HUES48 (cell line): ENCODE results near the gene PEAK3.

ENCODE experiments used
- H3K27ac ChIP-seq: one replicate; pipeline ENCODE4 v1.7.0; 2013; ENCODE audit warnings: low read depth, low read length, inconsistent platforms
- H3K27me3 ChIP-seq: 2 replicates; pipeline ENCODE4 v1.6.1; 2013; ENCODE audit warnings: mild to moderate bottlenecking, low read length; ENCODE audit not compliant: control insufficient read depth, insufficient read depth
- H3K36me3 ChIP-seq: 2 replicates; pipeline ENCODE4 v1.6.1; 2013; ENCODE audit warnings: low read length; ENCODE audit not compliant: control insufficient read depth, insufficient read depth
- H3K4me1 ChIP-seq: 2 replicates; pipeline ENCODE4 v1.6.1; 2013; ENCODE audit warnings: mild to moderate bottlenecking, low read length; ENCODE audit not compliant: control insufficient read depth, insufficient read depth
- H3K4me3 ChIP-seq: 2 replicates; pipeline ENCODE4 v1.5.1; 2013; ENCODE audit warnings: mild to moderate bottlenecking, low read depth, low read length
- H3K9ac ChIP-seq: 2 replicates; pipeline ENCODE4 v1.6.1; 2013; ENCODE audit warnings: mild to moderate bottlenecking, low read depth, low read length, moderate library complexity
- H3K9me3 ChIP-seq: 2 replicates; pipeline ENCODE4 v1.6.1; 2013; ENCODE audit warnings: low read length; ENCODE audit not compliant: control insufficient read depth, insufficient read depth

Gene PEAK3

GRCh38 chr19:2237869-2238153, 44.2 kb downstream of the PEAK3 start:
- peak overlapping the region; percentile 11 for H3K27ac ChIP-seq
- H3K36me3 ChIP-seq: peaks cover 37% of the 10 kb centered on the region
- no peaks in the 10 kb centered on the region for H3K9me3 ChIP-seq
- H3K4me3 ChIP-seq: peak overlapping the region; percentile 94
- H3K4me1 ChIP-seq: peaks cover 35% of the 10 kb centered on the region
- no peaks in the 10 kb centered on the region for H3K27me3 ChIP-seq
- H3K9ac ChIP-seq: no peak overlapping the region

GRCh38 chr19:2237051-2237868, 44.7 kb downstream of the PEAK3 start:
- H3K27me3 ChIP-seq: no peaks in the 10 kb centered on the region
- H3K4me3 ChIP-seq: peak overlapping the region; percentile 94
- peaks cover 35% of the 10 kb centered on the region for H3K4me1 ChIP-seq
- H3K36me3 ChIP-seq: peaks cover 38% of the 10 kb centered on the region
- peak overlapping the region; percentile 97 for H3K9ac ChIP-seq
- peak overlapping the region; percentile 98 for H3K27ac ChIP-seq
- no peaks in the 10 kb centered on the region for H3K9me3 ChIP-seq

- Histone ChIP-seq H3K27me3 (no peaks in the 10 kb centered on the region), H3K4me3 (peak within 1 kb of the TSS; percentile 94), H3K9ac (peak within 1 kb of the TSS; percentile 97), H3K9me3 (no peaks in the 10 kb centered on the region), H3K4me1 (peaks cover 35% of the 10 kb centered on the region), H3K27ac (peak within 1 kb of the TSS; percentile 98), H3K36me3 (peaks cover 35% of the 10 kb centered on the region)
Measured at GRCh38 chr19:2236314-2237050, 45.5 kb downstream of the PEAK3 start, which contains the start of the genes PLEKHJ1 and SF3A2. PLEKHJ1 (minus strand) TSS chr19:2236329; CDS start chr19:2236248, 81 bp downstream. SF3A2 (plus strand) TSS chr19:2236824; CDS start chr19:2243419, 6,595 bp downstream.

- H3K9me3 ChIP-seq: no peaks in the 10 kb centered on the region
- H3K27me3 ChIP-seq: no peaks in the 10 kb centered on the region
- peak overlapping the region; percentile 98 for H3K27ac ChIP-seq
- H3K4me1 ChIP-seq: peaks cover 31% of the 10 kb centered on the region
- peak overlapping the region; percentile 70; the same call in 1 of the 2 replicates for H3K9ac ChIP-seq
- peaks cover 30% of the 10 kb centered on the region for H3K36me3 ChIP-seq
- peak overlapping the region; percentile 94 for H3K4me3 ChIP-seq
Measured at GRCh38 chr19:2236064-2236313, 46.0 kb downstream of the PEAK3 start.

- peaks cover 29% of the 10 kb centered on the region for H3K4me1 ChIP-seq
- H3K9ac ChIP-seq: peak overlapping the region; percentile 70
- no peaks in the 10 kb centered on the region for H3K9me3 ChIP-seq
- peak overlapping the region; percentile 98 for H3K27ac ChIP-seq
- H3K4me3 ChIP-seq: peak overlapping the region; percentile 94
- H3K27me3 ChIP-seq: no peaks in the 10 kb centered on the region
- H3K36me3 ChIP-seq: peaks cover 28% of the 10 kb centered on the region
Measured at GRCh38 chr19:2235381-2236063, 46.5 kb downstream of the PEAK3 start.

GRCh38 chr19:2234996-2235380, 47.0 kb downstream of the PEAK3 start:
- H3K36me3 ChIP-seq: peaks cover 34% of the 10 kb centered on the region
- peak overlapping the region; percentile 94 for H3K4me3 ChIP-seq
- no peak overlapping the region for H3K27ac ChIP-seq

GRCh38 chr19:2233601-2234280, 48.2 kb downstream of the PEAK3 start:
- H3K4me3 ChIP-seq: no peak overlapping the region
- H3K27ac ChIP-seq: no peak overlapping the region
- H3K36me3 ChIP-seq: peaks cover 44% of the 10 kb centered on the region
- no peak overlapping the region for H3K9ac ChIP-seq
- H3K27me3 ChIP-seq: no peaks in the 10 kb centered on the region
- no peaks in the 10 kb centered on the region for H3K9me3 ChIP-seq
- peaks cover 15% of the 10 kb centered on the region for H3K4me1 ChIP-seq

More at GRCh38 chr19:2234996-2235380, 47.0 kb downstream of the PEAK3 start:
- Histone ChIP-seq H3K4me1 (peaks cover 23% of the 10 kb centered on the region), H3K27me3 (no peaks in the 10 kb centered on the region), H3K9ac (peak overlapping the region; percentile 70), H3K9me3 (no peaks in the 10 kb centered on the region)

GRCh38 chr19:2232286-2233151, 49.5 kb downstream of the PEAK3 start:
- Histone ChIP-seq H3K36me3 (peaks cover 47% of the 10 kb centered on the region), H3K27ac (peak overlapping the region; percentile 18), H3K9me3 (no peaks in the 10 kb centered on the region), H3K9ac (no peak overlapping the region), H3K27me3 (no peaks in the 10 kb centered on the region), H3K4me3 (no peak overlapping the region), H3K4me1 (peaks cover 6% of the 10 kb centered on the region)

GRCh38 chr19:2231621-2232221, 50.3 kb downstream of the PEAK3 start:
- Histone ChIP-seq H3K4me1 (peaks cover 4% of the 10 kb centered on the region; the same call in 1 of the 2 replicates), H3K9ac (no peak overlapping the region), H3K4me3 (no peak overlapping the region), H3K27ac (peak overlapping the region; percentile 1), H3K9me3 (no peaks in the 10 kb centered on the region), H3K27me3 (no peaks in the 10 kb centered on the region), H3K36me3 (peaks cover 49% of the 10 kb centered on the region)
